Vagina (tissue), 2 donors: ENCODE data around the gene TXNRD3.

ENCODE experiments used
- CTCF ChIP-seq, 3 experiments: fragments of 450-650 bp in 2 of 3; fragments of 200-600 bp in 1 of 3; sonication (generic) in 1 of 3; IDR thresholded peaks; one replicate each; pipeline ENCODE4 v1.5.1; 2017 to 2019; ENCODE audit warnings: antibody characterized with exemption in 3 of 3, mild to moderate bottlenecking in 2 of 3, moderate library complexity in 2 of 3
- POLR2AphosphoS5 ChIP-seq, 2 donors: sonication (generic); formaldehyde crosslinking; IDR thresholded peaks; one replicate each; pipeline ENCODE4 v1.9.0; 2017; ENCODE audit warnings: antibody characterized with exemption in 2 of 2, mild to moderate bottlenecking in 2 of 2, low read depth in 1 of 2; ENCODE audit not compliant: insufficient read depth in 1 of 2

GRCh38 chr3:126607214-126607908 lies 47.6 kb downstream of the TXNRD3 start:
- TF ChIP-seq POLR2AphosphoS5 (IDR thresholded peaks at IDR 0.05; ENCODE audit: insufficient read depth in 1 of 2, low read depth in 1 of 2) (no peak), CTCF (IDR thresholded peaks at IDR 0.05) (no peak)
